Caco-2 (cell line): ENCODE data around the gene USP25. TPM values are rescaled to one million over a fixed set of nuclear protein-coding genes. Genes with fewer than 3 reads are reported as not detected.

Source experiments
- BruUV-seq: library from RNA; stranded (reverse); fragments of 400-500 nt; replicated peaks from 2 replicates; lab custom pipeline; 2021; lab: Mats Ljungman, UMichigan
- CTCF ChIA-PET: fragments of 300-600 bp; sonication (Branson Sonifier 250); formaldehyde crosslinking; loops from one replicate; lab custom pipeline; 2022; ENCODE audit warnings: antibody characterized with exemption; lab: Charles Lee
- POLR2A ChIA-PET: fragments of 300-600 bp; sonication (Branson Sonifier 250); formaldehyde crosslinking; loops from one replicate; lab custom pipeline; 2022; ENCODE audit warnings: antibody characterized with exemption; lab: Charles Lee
- DNase-seq, 2 experiments: peaks; one replicate each; pipeline versions ENCODE4 v3.0.0 to v3.0.0-alpha.2; 2020 to 2022
- H3K27me3 ChIP-seq: replicated peaks from 2 replicates; pipeline ENCODE4 v1.6.0; 2011; ENCODE audit warnings: low read length; ENCODE audit not compliant: control insufficient read depth, insufficient read depth
- H3K36me3 ChIP-seq: 2 replicates; pipeline ENCODE4 v1.5.1; 2011; ENCODE audit warnings: low read length; ENCODE audit not compliant: control insufficient read depth, insufficient read depth
- H3K4me1 ChIP-seq: fragments of 250-450 bp; sonication (Bioruptor Pico); 2 replicates; pipeline ENCODE4 v1.5.1; 2020; ENCODE audit warnings: mild to moderate bottlenecking
- H3K4me3 ChIP-seq: 2 replicates; pipeline ENCODE4 v1.5.1; 2011; ENCODE audit warnings: low read depth, mild to moderate bottlenecking, control low read depth, low read length
- H3K9me3 ChIP-seq: fragments of 250-450 bp; sonication (Bioruptor Pico); 2 replicates; pipeline ENCODE4 v1.5.1; 2020; ENCODE audit warnings: mild to moderate bottlenecking, moderate library complexity
- H3K27ac Mint-ChIP-seq: one replicate; pipeline ENCODE4 v1.8.0; 2022; ENCODE audit warnings: mixed read lengths; ENCODE audit not compliant: unreplicated experiment
- H3K27me3 Mint-ChIP-seq: one replicate; pipeline ENCODE4 v1.8.0; 2022; ENCODE audit warnings: mixed read lengths; ENCODE audit not compliant: insufficient read depth, unreplicated experiment
- H3K36me3 Mint-ChIP-seq: one replicate; pipeline ENCODE4 v1.8.0; 2022; ENCODE audit warnings: mild to moderate bottlenecking, mixed read lengths; ENCODE audit not compliant: insufficient read depth, unreplicated experiment
- H3K4me1 Mint-ChIP-seq: one replicate; pipeline ENCODE4 v1.8.0; 2022; ENCODE audit warnings: low read depth, mixed read lengths; ENCODE audit not compliant: unreplicated experiment
- H3K4me3 Mint-ChIP-seq: one replicate; pipeline ENCODE4 v1.8.0; 2022; ENCODE audit warnings: mild to moderate bottlenecking, moderate library complexity, mixed read lengths; ENCODE audit not compliant: unreplicated experiment
- H3K9me3 Mint-ChIP-seq: one replicate; pipeline ENCODE4 v1.8.0; 2022; ENCODE audit warnings: mixed read lengths; ENCODE audit not compliant: unreplicated experiment
- intact Hi-C: fragments of 100-400 bp; cut with micrococcal nuclease; formaldehyde crosslinking; loops from one replicate; pipeline ENCODE4 v1.10.0; 2022; ENCODE audit not compliant: unreplicated experiment
- total RNA-seq: library from RNA; stranded (reverse); gene quantifications from 2 replicates; pipeline ENCODE4 v1.2.3, GENCODE V29; 2022
- TF ChIP-seq, protein P1 (sequence below), 2 experiments: fragments of 200-600 bp in 1 of 2; IDR thresholded peaks; 1 replicate in 1 of 2; 2 replicates in 1 of 2; pipeline versions ENCODE4 v1.5.1 to v1.8.0; 2011 to 2022; ENCODE audit warnings: antibody characterized with exemption in 1 of 2, control low read depth in 1 of 2, inconsistent platforms in 1 of 2, low read depth in 1 of 2, low read length in 1 of 2, mild to moderate bottlenecking in 1 of 2, moderate library complexity in 1 of 2; ENCODE audit not compliant: insufficient read depth in 1 of 2, severe bottlenecking in 1 of 2, unreplicated experiment in 1 of 2

The USP25 gene
- total RNA-seq, 1 experiment from 2014 or later: 44.3 TPM

GRCh38 chr21:15775291-15775690 is 45.5 kb downstream of the USP25 start:
- H3K27me3 Mint-ChIP-seq: no peaks in the 10 kb centered on the region
- Histone ChIP-seq H3K9me3 (no peaks in the 10 kb centered on the region), H3K4me3 (no peak overlapping the region), H3K4me1 (no peaks in the 10 kb centered on the region), H3K36me3 (no peaks in the 10 kb centered on the region), H3K27me3 (no peaks in the 10 kb centered on the region)
- intact Hi-C loops: no loop called here
- no peak overlapping the region for H3K4me3 Mint-ChIP-seq
- H3K4me1 Mint-ChIP-seq: peaks cover 18% of the 10 kb centered on the region
- TF ChIP-seq, protein P1, sequence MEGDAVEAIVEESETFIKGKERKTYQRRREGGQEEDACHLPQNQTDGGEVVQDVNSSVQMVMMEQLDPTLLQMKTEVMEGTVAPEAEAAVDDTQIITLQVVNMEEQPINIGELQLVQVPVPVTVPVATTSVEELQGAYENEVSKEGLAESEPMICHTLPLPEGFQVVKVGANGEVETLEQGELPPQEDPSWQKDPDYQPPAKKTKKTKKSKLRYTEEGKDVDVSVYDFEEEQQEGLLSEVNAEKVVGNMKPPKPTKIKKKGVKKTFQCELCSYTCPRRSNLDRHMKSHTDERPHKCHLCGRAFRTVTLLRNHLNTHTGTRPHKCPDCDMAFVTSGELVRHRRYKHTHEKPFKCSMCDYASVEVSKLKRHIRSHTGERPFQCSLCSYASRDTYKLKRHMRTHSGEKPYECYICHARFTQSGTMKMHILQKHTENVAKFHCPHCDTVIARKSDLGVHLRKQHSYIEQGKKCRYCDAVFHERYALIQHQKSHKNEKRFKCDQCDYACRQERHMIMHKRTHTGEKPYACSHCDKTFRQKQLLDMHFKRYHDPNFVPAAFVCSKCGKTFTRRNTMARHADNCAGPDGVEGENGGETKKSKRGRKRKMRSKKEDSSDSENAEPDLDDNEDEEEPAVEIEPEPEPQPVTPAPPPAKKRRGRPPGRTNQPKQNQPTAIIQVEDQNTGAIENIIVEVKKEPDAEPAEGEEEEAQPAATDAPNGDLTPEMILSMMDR (IDR thresholded peaks at IDR 0.05; ENCODE audit: insufficient read depth in 1 of 2, low read depth in 1 of 2, low read length in 1 of 2, severe bottlenecking in 1 of 2, unreplicated experiment in 1 of 2): no peak
- H3K36me3 Mint-ChIP-seq: peaks cover 5% of the 10 kb centered on the region
- H3K27ac Mint-ChIP-seq: no peak overlapping the region
- BruUV-seq: no TSS peak
- no peak for DNase-seq
- H3K9me3 Mint-ChIP-seq: no peaks in the 10 kb centered on the region
- ChIA-PET POLR2A (no interaction called here), CTCF (no interaction called here)

DNA sequence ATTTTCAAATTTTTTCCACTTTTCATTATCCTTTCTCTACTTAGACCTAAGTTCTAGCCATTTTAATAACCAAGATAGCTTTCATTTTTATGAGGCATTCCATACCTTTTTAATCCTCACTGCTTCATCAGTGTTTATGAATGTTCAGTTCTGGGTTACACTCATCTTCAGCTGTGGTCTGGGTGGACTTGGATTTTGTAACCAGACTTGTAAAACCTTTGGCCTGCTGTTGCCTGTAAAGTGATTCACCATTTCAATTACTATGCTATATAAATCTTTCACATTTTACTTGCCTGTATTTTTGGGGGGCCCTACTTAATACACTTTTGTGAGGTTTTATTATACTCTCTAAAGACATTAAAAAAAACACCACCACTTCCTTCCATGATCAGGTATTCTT is 46.2 kb downstream of the USP25 start:
- H3K27me3 Mint-ChIP-seq: no peaks in the 10 kb centered on the region
- H3K9me3 ChIP-seq: no peaks in the 10 kb centered on the region
- H3K36me3 ChIP-seq: no peaks in the 10 kb centered on the region
- ChIA-PET POLR2A (no interaction called here), CTCF (no interaction called here)
- no peaks in the 10 kb centered on the region for H3K4me1 ChIP-seq
- peaks cover 16% of the 10 kb centered on the region for H3K4me1 Mint-ChIP-seq
- peaks cover 12% of the 10 kb centered on the region for H3K36me3 Mint-ChIP-seq
- no peaks in the 10 kb centered on the region for H3K27me3 ChIP-seq
- H3K4me3 ChIP-seq: no peak overlapping the region
- BruUV-seq: no TSS peak
- no peaks in the 10 kb centered on the region for H3K9me3 Mint-ChIP-seq
- no peak for DNase-seq
- no peak overlapping the region for H3K4me3 Mint-ChIP-seq
- intact Hi-C loops: no loop called here
- TF ChIP-seq, protein P1 (IDR thresholded peaks at IDR 0.05; ENCODE audit: insufficient read depth in 1 of 2, low read depth in 1 of 2, low read length in 1 of 2, severe bottlenecking in 1 of 2, unreplicated experiment in 1 of 2): no peak
- no peak overlapping the region for H3K27ac Mint-ChIP-seq

GRCh38 chr21:15776818-15777217 is 47.0 kb downstream of the USP25 start:
- Mint-ChIP-seq H3K9me3 (no peaks in the 10 kb centered on the region), H3K27ac (no peak overlapping the region), H3K36me3 (peaks cover 16% of the 10 kb centered on the region), H3K4me1 (peaks cover 7% of the 10 kb centered on the region), H3K27me3 (no peaks in the 10 kb centered on the region), H3K4me3 (no peak overlapping the region)
- BruUV-seq: no TSS peak
- H3K4me1 ChIP-seq: no peaks in the 10 kb centered on the region
- no peaks in the 10 kb centered on the region for H3K27me3 ChIP-seq
- TF ChIP-seq, protein P1 (IDR thresholded peaks at IDR 0.05; ENCODE audit: insufficient read depth in 1 of 2, low read depth in 1 of 2, low read length in 1 of 2, severe bottlenecking in 1 of 2, unreplicated experiment in 1 of 2): no peak
- no peaks in the 10 kb centered on the region for H3K9me3 ChIP-seq
- POLR2A ChIA-PET: no interaction called here
- no peak overlapping the region for H3K4me3 ChIP-seq
- CTCF ChIA-PET: no interaction called here
- H3K36me3 ChIP-seq: peaks cover under 1% of the 10 kb centered on the region; the same call in 1 of the 2 replicates
- intact Hi-C loops: no loop called here
- DNase-seq: no peak
